Measurements from ENCODE around the gene PDE1A.
"Not testable (repeated sequence)": the region's sequence is repeated elsewhere in the genome, so short reads cannot be mapped to it uniquely, and the experiment has no call there.

PDE1A gene

GRCh38 chr2:182406221-182406620, 20.6 kb downstream of the PDE1A start:
- DNase-seq (ENCODE audit: low read depth in 2 of 2) = no peak

DNA sequence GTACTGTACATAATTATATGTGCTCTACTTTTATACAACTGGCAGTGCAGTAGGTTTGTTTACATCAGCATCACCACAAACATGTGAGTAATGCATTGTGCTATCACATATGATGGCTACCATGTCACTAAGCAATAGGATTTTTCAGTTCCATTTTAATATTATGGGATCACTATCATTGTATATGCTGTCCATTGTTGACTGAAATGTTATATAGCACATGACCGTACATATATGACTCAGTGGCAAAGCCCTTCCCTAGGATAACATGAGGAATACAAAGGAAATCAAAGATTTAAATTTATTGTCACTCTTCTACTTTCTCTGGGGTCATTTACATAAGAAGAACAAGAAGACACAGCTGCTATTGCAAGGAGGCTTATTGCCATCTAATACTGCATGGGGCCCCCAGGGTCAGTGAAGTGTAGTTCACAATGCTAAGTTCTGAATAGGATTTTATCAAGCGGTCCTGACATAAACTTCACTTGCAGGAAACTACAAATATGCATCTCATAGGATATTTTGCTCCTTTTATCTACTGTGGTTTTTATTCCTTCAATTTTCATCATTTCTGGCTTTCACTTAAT, 21.8 kb downstream of the PDE1A start:
- no peak for DNase-seq (ENCODE audit: low read depth in 2 of 2)

DNA sequence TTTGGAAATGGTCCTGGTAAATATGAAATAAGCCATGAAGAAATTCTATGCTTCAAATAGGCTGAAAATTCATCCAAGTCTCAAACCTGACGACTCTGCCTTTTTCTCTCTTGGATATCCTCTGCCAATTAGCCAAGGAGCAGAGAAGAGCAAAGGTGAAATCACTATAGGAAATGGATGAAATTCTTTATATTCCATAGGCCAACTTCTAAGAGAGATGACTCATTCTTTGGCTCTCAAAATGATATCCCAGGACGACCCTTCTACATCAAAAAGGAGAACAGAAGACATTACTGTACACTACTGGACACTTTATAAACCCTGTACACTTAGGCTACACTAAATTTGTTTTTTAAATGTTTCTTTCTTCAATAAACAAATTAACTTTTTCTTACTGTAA, 22.7 kb downstream of the PDE1A start:
- DNase-seq (ENCODE audit: low read depth in 2 of 2) = no peak

DNA sequence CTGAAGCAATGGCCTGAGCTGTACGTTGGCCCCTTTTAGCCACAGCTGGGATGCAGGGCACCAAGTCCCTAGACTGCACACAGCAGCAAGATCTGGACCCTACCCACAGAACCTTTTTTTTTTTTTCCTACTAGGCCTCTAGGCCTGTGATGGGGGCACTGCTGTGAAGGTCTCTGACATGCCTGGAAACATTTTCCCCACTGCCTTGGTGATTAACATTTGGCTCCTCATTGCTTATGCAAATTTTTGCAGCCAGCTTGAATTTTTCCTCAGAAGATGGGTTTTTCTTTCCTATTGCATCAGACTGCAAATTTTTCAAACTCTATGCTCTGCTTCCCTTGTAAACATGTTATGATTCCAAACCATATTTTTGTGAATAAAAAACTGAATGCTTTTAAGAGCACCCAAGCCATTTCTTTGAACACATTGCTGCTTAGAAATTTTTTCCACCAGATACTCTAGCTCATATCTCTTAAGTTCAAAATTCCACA, 33.5 kb downstream of the PDE1A start:
- DNase-seq (ENCODE audit: low read depth in 2 of 2) = no peak

DNA sequence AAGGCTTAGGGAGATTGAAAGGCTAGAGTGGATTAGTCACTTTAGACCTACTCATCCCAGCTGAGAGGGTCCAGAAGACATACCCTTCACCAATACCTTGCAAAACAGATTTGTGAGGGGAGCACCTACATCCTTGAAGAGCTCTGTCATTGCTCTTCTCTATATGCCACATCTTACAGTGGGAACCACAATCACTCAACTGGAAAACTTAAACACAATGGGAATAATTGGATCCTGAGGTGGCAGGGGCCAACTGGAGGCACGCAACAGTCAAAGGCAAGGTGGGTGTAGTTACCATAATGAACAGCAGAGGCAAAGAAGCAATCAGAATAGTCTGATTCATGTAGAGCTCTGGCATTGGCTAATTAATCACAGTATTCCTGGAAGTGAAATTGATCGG, 35.4 kb downstream of the PDE1A start:
- no peak for DNase-seq (ENCODE audit: low read depth in 2 of 2)

DNA sequence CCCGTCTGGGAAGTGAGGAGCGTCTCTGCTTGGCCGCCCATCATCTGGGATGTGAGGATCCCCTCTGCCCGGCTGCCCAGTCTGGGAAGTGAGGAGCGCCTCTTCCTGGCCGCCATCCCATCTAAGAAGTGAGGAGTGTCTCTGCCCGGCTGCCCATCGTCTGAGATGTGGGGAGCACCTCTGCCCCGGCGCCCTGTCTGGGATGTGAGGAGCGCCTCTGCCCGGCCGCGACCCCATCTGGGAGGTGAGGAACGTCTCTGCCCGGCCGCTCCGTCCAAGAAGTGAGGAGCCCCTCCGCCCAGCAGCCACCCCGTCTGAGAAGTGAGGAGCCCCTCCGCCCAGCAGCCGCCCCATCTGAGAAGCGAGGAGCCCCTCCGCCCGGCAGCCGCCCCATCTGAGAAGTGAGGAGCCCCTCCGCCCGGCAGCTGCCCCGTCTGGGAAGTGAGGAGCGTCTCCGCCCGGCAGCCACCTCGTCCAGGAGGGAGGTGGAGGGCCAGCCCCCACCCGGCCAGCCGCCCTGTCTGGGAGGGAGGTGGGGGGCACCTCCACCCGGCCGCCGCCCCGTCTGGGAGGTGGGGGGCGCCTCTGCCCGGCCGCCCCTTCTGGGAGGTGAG, 40.5 kb downstream of the PDE1A start:
- not testable (repeated sequence) for DNase-seq (ENCODE audit: low read depth in 2 of 2)

DNA sequence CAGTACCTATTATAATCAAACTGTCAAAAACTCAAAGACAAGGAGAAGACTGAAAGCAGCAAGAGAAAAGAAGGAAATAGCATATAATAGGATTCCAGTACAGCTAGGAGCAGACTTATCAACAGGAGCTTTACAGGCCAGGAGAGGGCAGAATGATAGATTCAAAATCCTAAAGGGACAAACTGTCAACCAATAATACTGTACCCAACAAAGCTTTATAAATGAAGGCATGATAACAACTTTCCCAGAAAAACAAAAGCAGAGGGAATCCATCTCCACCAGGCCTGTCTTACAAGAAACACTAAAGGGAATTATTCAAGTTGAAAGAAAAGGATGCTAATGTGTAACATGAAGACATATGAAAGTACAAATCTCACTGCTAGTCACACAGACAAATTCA, 42.0 kb downstream of the PDE1A start:
- no peak for DNase-seq (ENCODE audit: low read depth in 2 of 2)

DNA sequence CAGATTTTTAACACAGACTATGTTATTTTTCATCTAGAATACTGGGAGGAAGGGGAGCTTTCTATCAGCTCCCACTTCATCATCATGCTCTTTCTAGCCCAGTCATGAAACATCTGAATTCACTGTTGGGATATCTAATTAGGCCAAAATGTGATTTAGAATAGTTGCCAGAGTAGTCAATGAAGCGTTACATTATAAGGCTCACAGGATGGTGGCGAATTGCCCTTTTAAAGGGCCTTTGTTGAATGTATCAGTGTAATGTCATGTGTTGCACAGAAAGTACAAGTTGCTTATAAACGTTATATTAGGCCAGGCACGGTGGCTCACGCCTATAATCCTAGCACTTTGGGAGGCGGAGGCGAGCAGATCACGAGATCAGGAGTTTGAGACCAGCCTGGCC, 45.6 kb downstream of the PDE1A start:
- DNase-seq (ENCODE audit: low read depth in 2 of 2) = no peak

- DNase-seq (ENCODE audit: low read depth in 2 of 2) = no peak
These were observed 47.6 kb downstream of the PDE1A start for GRCh38 chr2:182379241-182379640.

- DNase-seq (ENCODE audit: low read depth in 2 of 2) = no peak
These were observed 48.1 kb downstream of the PDE1A start for GRCh38 chr2:182378759-182379158.

GRCh38 chr2:182377467-182377866, 49.4 kb downstream of the PDE1A start:
- no peak for DNase-seq (ENCODE audit: low read depth in 2 of 2)

DNA sequence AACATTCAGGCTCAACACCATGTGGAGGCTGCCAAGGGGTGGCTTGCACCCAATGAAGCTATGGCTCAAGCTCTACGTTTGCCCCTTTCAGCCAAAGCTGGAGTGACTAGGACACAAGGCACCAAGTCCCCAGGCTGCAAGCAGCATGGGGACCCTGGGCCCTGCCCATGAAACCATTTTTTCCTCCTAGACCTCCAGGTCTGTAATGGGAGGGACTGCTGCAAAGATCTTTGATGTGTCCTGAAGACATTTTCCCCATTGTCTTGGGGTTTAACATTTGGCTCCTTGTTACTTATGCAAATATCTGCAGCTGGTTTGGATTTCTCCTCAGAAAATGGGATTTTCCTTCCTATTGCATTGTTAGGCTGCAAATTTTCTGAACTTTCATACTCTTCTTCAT, 51.0 kb downstream of the PDE1A start:
- no peak for DNase-seq (ENCODE audit: low read depth in 2 of 2)

GRCh38 chr2:182372661-182373060, 54.2 kb downstream of the PDE1A start:
- no peak for DNase-seq (ENCODE audit: low read depth in 2 of 2)

- DNase-seq (ENCODE audit: low read depth in 2 of 2) = no peak
These were observed 57.8 kb downstream of the PDE1A start for GRCh38 chr2:182368996-182369395.

DNA sequence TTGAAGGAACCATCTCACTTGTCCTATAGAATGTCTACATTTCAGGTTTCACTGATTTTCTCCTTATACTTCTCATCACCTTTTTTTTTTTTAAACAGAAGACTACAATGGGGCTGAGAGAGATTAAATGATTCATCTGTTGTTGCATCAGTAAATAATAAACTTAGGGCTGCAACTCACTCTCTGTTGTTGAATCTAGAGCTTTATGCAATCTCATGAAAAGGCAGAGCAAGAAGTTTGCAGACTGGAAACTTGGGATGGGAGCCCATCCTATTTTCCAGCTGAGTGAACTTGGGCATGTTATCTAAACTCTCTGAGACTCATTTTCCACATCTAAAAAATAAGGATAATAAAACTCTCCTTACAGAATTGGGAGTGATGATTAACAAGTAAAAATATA, 58.4 kb downstream of the PDE1A start:
- DNase-seq (ENCODE audit: low read depth in 2 of 2) = no peak

- no peak for DNase-seq (ENCODE audit: low read depth in 2 of 2)
These were observed 59.4 kb downstream of the PDE1A start for GRCh38 chr2:182367401-182367800.

- no peak for DNase-seq (ENCODE audit: low read depth in 2 of 2)
These were observed 60.2 kb downstream of the PDE1A start for GRCh38 chr2:182366628-182367027.

DNA sequence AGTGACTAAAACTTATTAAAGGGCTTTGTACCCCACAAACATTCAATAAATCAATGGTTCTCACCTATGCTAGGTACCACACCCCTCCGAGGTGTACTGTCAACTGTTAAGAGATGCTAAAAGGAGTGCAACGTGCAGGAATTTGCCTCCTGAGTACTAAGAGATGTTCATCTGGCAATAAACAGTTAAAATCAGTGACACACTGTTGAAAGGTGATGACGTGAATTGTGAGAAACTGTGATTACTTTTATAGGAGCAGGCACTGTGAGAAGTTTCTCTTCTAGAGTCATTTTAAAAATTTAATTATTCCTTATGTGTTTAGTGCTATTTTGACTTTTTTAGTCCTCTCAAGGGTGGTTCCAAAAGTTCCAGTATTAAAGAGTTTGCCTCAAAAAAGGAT, 61.0 kb downstream of the PDE1A start:
- DNase-seq (ENCODE audit: low read depth in 2 of 2) = no peak

- DNase-seq (ENCODE audit: low read depth in 2 of 2) = no peak
These were observed 65.4 kb downstream of the PDE1A start for GRCh38 chr2:182361477-182361876.

GRCh38 chr2:182360663-182361260, 66.1 kb downstream of the PDE1A start:
- DNase-seq (ENCODE audit: low read depth in 2 of 2) = no peak

GRCh38 chr2:182359990-182360662, 66.7 kb downstream of the PDE1A start:
- no peak for DNase-seq (ENCODE audit: low read depth in 2 of 2)

- DNase-seq (ENCODE audit: low read depth in 2 of 2) = no peak
These were observed 67.5 kb downstream of the PDE1A start for GRCh38 chr2:182359027-182359989.

Data from stimulated activated CD4-positive, alpha-beta T cell treated with anti-CD3 and anti-CD28 coated beads, Interleukin-4, amount 100 ng/mL, for 48 hours (primary cell).